ENCODE results near the gene MYO1A. TPM values are rescaled to one million over a fixed set of nuclear protein-coding genes. Genes with fewer than 3 reads are reported as not detected.
"Not testable (repeated sequence)": the region's sequence is repeated elsewhere in the genome, so short reads cannot be mapped to it uniquely, and the experiment has no call there.

The MYO1A gene
- total RNA-seq, 1 donor from 2014 or later: not detected

GRCh38 chr12:57087010-57087690 lies 37.2 kb upstream of the MYO1A start:
- DNase-seq (ENCODE audit: low read depth): peak; percentile 72

GRCh38 chr12:57086493-57087009 lies 36.6 kb upstream of the MYO1A start:
- DNase-seq (ENCODE audit: low read depth): peak; percentile 74

GRCh38 chr12:57085999-57086492 lies 36.1 kb upstream of the MYO1A start:
- DNase-seq (ENCODE audit: low read depth): no peak

GRCh38 chr12:57080855-57081254 lies 30.9 kb upstream of the MYO1A start:
- DNase-seq (ENCODE audit: low read depth): no peak

GRCh38 chr12:57079821-57080220 lies 29.9 kb upstream of the MYO1A start:
- no peak for DNase-seq (ENCODE audit: low read depth)

GRCh38 chr12:57078519-57079404 lies 28.8 kb upstream of the MYO1A start, which contains the start of gene NEMP1:
TSS of gene NEMP1 (minus strand) at chr12:57078791. CDS start at chr12:57078745, 46 bp downstream.
- DNase-seq (ENCODE audit: low read depth): peak; percentile 100

- not testable (repeated sequence) for DNase-seq (ENCODE audit: low read depth)
Observed at GRCh38 chr12:57073566-57074450, 23.9 kb upstream of the MYO1A start.

GRCh38 chr12:57072661-57073060 lies 22.7 kb upstream of the MYO1A start:
- DNase-seq (ENCODE audit: low read depth): no peak

GRCh38 chr12:57069523-57069922 lies 19.6 kb upstream of the MYO1A start:
- peak; percentile 89 for DNase-seq (ENCODE audit: low read depth)

GRCh38 chr12:57066245-57066644 lies 16.3 kb upstream of the MYO1A start:
- DNase-seq (ENCODE audit: low read depth): no peak

GRCh38 chr12:57063991-57064685 lies 14.2 kb upstream of the MYO1A start:
- no peak for DNase-seq (ENCODE audit: low read depth)

GRCh38 chr12:57058454-57058853 lies 8.5 kb upstream of the MYO1A start:
- no peak for DNase-seq (ENCODE audit: low read depth)

- DNase-seq (ENCODE audit: low read depth): no peak
Observed at GRCh38 chr12:57057067-57057751, 7.3 kb upstream of the MYO1A start.

GRCh38 chr12:57055824-57056223 lies 5.9 kb upstream of the MYO1A start:
- no peak for DNase-seq (ENCODE audit: low read depth)

GRCh38 chr12:57053901-57054300 lies 4.0 kb upstream of the MYO1A start:
- DNase-seq (ENCODE audit: low read depth): not testable (repeated sequence)

- DNase-seq (ENCODE audit: low read depth): not testable (repeated sequence)
Observed at GRCh38 chr12:57053146-57053545, 3.2 kb upstream of the MYO1A start.

GRCh38 chr12:57051011-57051410 lies 1.1 kb upstream of the MYO1A start:
- DNase-seq (ENCODE audit: low read depth): no peak

GRCh38 chr12:57049119-57049446 lies 846 bp downstream of the MYO1A start:
- DNase-seq (ENCODE audit: low read depth): no peak

- no peak for DNase-seq (ENCODE audit: low read depth)
Observed at GRCh38 chr12:57048423-57049118, 1.4 kb downstream of the MYO1A start.

- no peak for DNase-seq (ENCODE audit: low read depth)
Observed at GRCh38 chr12:57047981-57048380, 1.9 kb downstream of the MYO1A start.

Measured in renal cortical epithelial cell (primary cell).